ENCODE measurements around the gene LGI1. TPM values are rescaled to one million over a fixed set of nuclear protein-coding genes. Genes with fewer than 3 reads are reported as not detected.
A peak's percentile ranks its signal among the peaks of the same experiment; 100 is the strongest.

The LGI1 gene
- total and polyA plus RNA-seq, 9 of the 15 experiments (the other 6 are each of a cell fraction or from before 2014, with no cell fraction given) = not detected

GRCh38 chr10:93715345-93715744 lies 42.4 kb upstream of the LGI1 start:
- H3K9me1 ChIP-seq (ENCODE audit: control insufficient read depth, insufficient read depth, low read length) = no peaks in the 10 kb centered on the region
- H3K9ac ChIP-seq (ENCODE audit: insufficient read depth in 1 of 2, low read depth in 2 of 2, low read length in 2 of 2) = no peak overlapping the region
- no peak overlapping the region for H3K27ac ChIP-seq (ENCODE audit: extremely low read depth, low read depth, low read length)
- no peak for TF ChIP-seq RBM25 (IDR thresholded peaks at IDR 0.05; ENCODE audit: low read depth, low read length, severe bottlenecking)
- TF ChIP-seq IFI16 (CRISPR knock-in tag; IDR thresholded peaks at IDR 0.05) = no peak
- no peak for TF ChIP-seq PTRF (tag; IDR thresholded peaks at IDR 0.05)
- no peak for TF ChIP-seq ETV5 (CRISPR knock-in tag; IDR thresholded peaks at IDR 0.05; ENCODE audit: low read depth)
- TF ChIP-seq NR2F6 (CRISPR knock-in tag; IDR thresholded peaks at IDR 0.05) = no peak
- no peak for TF ChIP-seq EP300 (IDR thresholded peaks at IDR 0.05; ENCODE audit: low read length)
- no peak for TF ChIP-seq BMI1 (IDR thresholded peaks at IDR 0.05; ENCODE audit: low read length)
- no peak for TF ChIP-seq ZNF121 (CRISPR knock-in tag; conservative IDR thresholded peaks at IDR 0.05)
- ATAC-seq = no peak
- H3K4me2 ChIP-seq (ENCODE audit: insufficient read depth, low read length) = no peak overlapping the region
- no peaks in the 10 kb centered on the region for H3K9me3 ChIP-seq (replicated peaks; ENCODE audit: control insufficient read depth, insufficient read depth, low read depth, low read length)
- ChIA-PET CTCF (ENCODE audit: low intra/inter-chr PET ratio) (no interaction called here), POLR2A (no interaction called here)
- WGBS (ENCODE audit: insufficient coverage, low coverage, missing lambda C conversion rate) = 37% methylated on average over 5 of the region's 5 CpGs
- in situ Hi-C loops (cut with MboI) (no loop called here), intact Hi-C loops (cut with micrococcal nuclease) (no loop called here)
- H2AFZ ChIP-seq (ENCODE audit: low read depth, low read length) = no peak overlapping the region
- H3K36me3 ChIP-seq (ENCODE audit: control insufficient read depth, insufficient read depth, low read length) = no peaks in the 10 kb centered on the region
- DNase-seq (ENCODE audit: extremely low read depth in 1 of 4, low spot score in 3 of 4) = no peak
- no peaks in the 10 kb centered on the region; a peak in 2 of 5 replicates for H3K27me3 ChIP-seq (ENCODE audit: control insufficient read depth in 2 of 2, insufficient read depth in 2 of 2, low read length in 2 of 2)
- H3K4me1 ChIP-seq (replicated peaks in 1 of 2; ENCODE audit: control insufficient read depth in 2 of 2, insufficient read depth in 2 of 2, low read length in 2 of 2) = no peaks in the 10 kb centered on the region
- no peak for FAIRE-seq
- H3K79me2 ChIP-seq (ENCODE audit: control insufficient read depth, insufficient read depth, low read length) = no peaks in the 10 kb centered on the region
- H4K20me1 ChIP-seq (replicated peaks; ENCODE audit: control insufficient read depth, insufficient read depth, low read length) = no peaks in the 10 kb centered on the region
- no TSS peak for BruUV-seq (replicated peaks)
- no peak overlapping the region for H3K4me3 ChIP-seq

- ChIA-PET CTCF (ENCODE audit: low intra/inter-chr PET ratio) (no interaction called here), POLR2A (no interaction called here)
- DNase-seq (ENCODE audit: extremely low read depth in 1 of 4, low spot score in 3 of 4) (no peak), FAIRE-seq (no peak), ATAC-seq (no peak)
- Histone ChIP-seq H2AFZ (ENCODE audit: low read depth, low read length) (no peak overlapping the region), H3K27me3 (ENCODE audit: control insufficient read depth in 2 of 2, insufficient read depth in 2 of 2, low read length in 2 of 2) (no peaks in the 10 kb centered on the region; a peak in 2 of 5 replicates), H3K79me2 (ENCODE audit: control insufficient read depth, insufficient read depth, low read length) (no peaks in the 10 kb centered on the region), H3K9ac (ENCODE audit: insufficient read depth in 1 of 2, low read depth in 2 of 2, low read length in 2 of 2) (no peak overlapping the region), H3K27ac (ENCODE audit: extremely low read depth, low read depth, low read length) (no peak overlapping the region), H3K9me1 (ENCODE audit: control insufficient read depth, insufficient read depth, low read length) (no peaks in the 10 kb centered on the region), H3K36me3 (ENCODE audit: control insufficient read depth, insufficient read depth, low read length) (no peaks in the 10 kb centered on the region), H3K9me3 (replicated peaks; ENCODE audit: control insufficient read depth, insufficient read depth, low read depth, low read length) (no peaks in the 10 kb centered on the region), H3K4me1 (replicated peaks in 1 of 2; ENCODE audit: control insufficient read depth in 2 of 2, insufficient read depth in 2 of 2, low read length in 2 of 2) (no peaks in the 10 kb centered on the region), H3K4me3 (no peak overlapping the region), H3K4me2 (ENCODE audit: insufficient read depth, low read length) (no peak overlapping the region), H4K20me1 (replicated peaks; ENCODE audit: control insufficient read depth, insufficient read depth, low read length) (no peaks in the 10 kb centered on the region)
- BruUV-seq (replicated peaks) = no TSS peak
- intact Hi-C loops (cut with micrococcal nuclease) (no loop called here), in situ Hi-C loops (cut with MboI) (no loop called here)
- 0% methylated on average over 1 of the region's 1 CpG for WGBS (ENCODE audit: insufficient coverage, low coverage, missing lambda C conversion rate)
- TF ChIP-seq TSC22D4 (tag; IDR thresholded peaks at IDR 0.05) (no peak), NFE2 (IDR thresholded peaks at IDR 0.05; ENCODE audit: low read depth) (peak; percentile 76), ZNF316 (IDR thresholded peaks at IDR 0.05) (peak; percentile 43), POLR2A (conservative IDR thresholded peaks at IDR 0.05) (no peak), E4F1 (CRISPR knock-in tag; IDR thresholded peaks at IDR 0.05; ENCODE audit: borderline replicate concordance) (no peak), NFATC3 (IDR thresholded peaks at IDR 0.05) (no peak), MAFG (tag; conservative IDR thresholded peaks at IDR 0.05) (peak; percentile 53), ZBTB26 (CRISPR knock-in tag; IDR thresholded peaks at IDR 0.05) (no peak)
Observed at GRCh38 chr10:93716766-93717165, 41.0 kb upstream of the LGI1 start.

Measured in K562 (cell line).